Naive thymus-derived CD4-positive, alpha-beta T cell (primary cell): ENCODE measurements around the gene TSPAN15. TPM values are rescaled to one million over a fixed set of nuclear protein-coding genes. Genes with fewer than 3 reads are reported as not detected.

Source experiments
- ATAC-seq: fragments of 150-1000 bp; cut with Tn5 transposase; 2 replicates; pipeline ENCODE4 v1.10.0; 2021; ENCODE audit warnings: mild to moderate bottlenecking, moderate library complexity
- CTCF ChIA-PET: fragments of 350-600 bp; sonication (Branson Sonifier 250); formaldehyde crosslinking; loops from one replicate; lab custom pipeline; 2021; ENCODE audit warnings: antibody characterized with exemption; lab: Charles Lee
- POLR2A ChIA-PET: fragments of 350-600 bp; sonication (Branson Sonifier 250); formaldehyde crosslinking; loops from one replicate; lab custom pipeline; 2021; ENCODE audit warnings: antibody characterized with exemption, inconsistent platforms; lab: Charles Lee
- DNase-seq, 9 donors: peaks; one replicate each; pipeline versions ENCODE4 v3.0.0 to v3.0.0-alpha.2; 2020 to 2022; ENCODE audit warnings: mixed read lengths in 1 of 9
- H3K27ac ChIP-seq: one replicate; pipeline ENCODE4 v1.7.0; 2013; ENCODE audit warnings: mild to moderate bottlenecking, low read depth, low read length, moderate library complexity
- H3K27me3 ChIP-seq, 2 donors: one replicate each; pipeline ENCODE4 v1.7.0; 2013; ENCODE audit warnings: low read length in 2 of 2, mild to moderate bottlenecking in 2 of 2, moderate library complexity in 2 of 2; ENCODE audit not compliant: control insufficient read depth in 2 of 2, insufficient read depth in 2 of 2
- H3K36me3 ChIP-seq, 3 experiments: 1 replicate in 2 of 3; 2 replicates in 1 of 3; pipeline ENCODE4 v1.7.0; 2013; ENCODE audit warnings: low read length in 3 of 3, mild to moderate bottlenecking in 3 of 3, moderate library complexity in 1 of 3; ENCODE audit not compliant: insufficient read depth in 3 of 3, control insufficient read depth in 2 of 3
- H3K4me1 ChIP-seq, 2 donors: one replicate each; pipeline ENCODE4 v1.7.0; 2013; ENCODE audit warnings: low read length in 2 of 2, mild to moderate bottlenecking in 2 of 2, moderate library complexity in 1 of 2; ENCODE audit not compliant: control insufficient read depth in 2 of 2, insufficient read depth in 2 of 2
- H3K4me3 ChIP-seq: 2 replicates; pipeline ENCODE4 v1.7.0; 2013; ENCODE audit warnings: mild to moderate bottlenecking, low read length
- H3K9me3 ChIP-seq, 3 experiments: 1 replicate in 2 of 3; 2 replicates in 1 of 3; pipeline ENCODE4 v1.7.0; 2013; ENCODE audit warnings: low read length in 3 of 3; ENCODE audit not compliant: control insufficient read depth in 2 of 3
- H3K27ac Mint-ChIP-seq, 9 donors: one replicate each; pipeline ENCODE4 v1.8.0; 2020 to 2022; ENCODE audit warnings: mixed read lengths in 9 of 9, mild to moderate bottlenecking in 8 of 9, moderate library complexity in 5 of 9, inconsistent platforms in 2 of 9
- H3K27me3 Mint-ChIP-seq, 5 donors: one replicate each; pipeline ENCODE4 v1.8.0; 2021 to 2022; ENCODE audit warnings: mixed read lengths in 5 of 5, mild to moderate bottlenecking in 1 of 5
- H3K36me3 Mint-ChIP-seq, 5 donors: one replicate each; pipeline ENCODE4 v1.8.0; 2020 to 2022; ENCODE audit warnings: mixed read lengths in 5 of 5, mild to moderate bottlenecking in 3 of 5, inconsistent platforms in 1 of 5
- H3K4me1 Mint-ChIP-seq, 7 donors: one replicate each; pipeline ENCODE4 v1.8.0; 2020 to 2022; ENCODE audit warnings: mixed read lengths in 7 of 7, mild to moderate bottlenecking in 3 of 7, inconsistent platforms in 1 of 7
- H3K4me3 Mint-ChIP-seq, 10 donors: one replicate each; pipeline ENCODE4 v1.8.0; 2020 to 2022; ENCODE audit warnings: mild to moderate bottlenecking in 10 of 10, mixed read lengths in 10 of 10, moderate library complexity in 6 of 10, inconsistent platforms in 2 of 10
- H3K9me3 Mint-ChIP-seq, 11 donors: one replicate each; pipeline ENCODE4 v1.8.0; 2020 to 2022; ENCODE audit warnings: mixed read lengths in 11 of 11, mild to moderate bottlenecking in 4 of 11, inconsistent platforms in 1 of 11, moderate library complexity in 1 of 11
- intact Hi-C, 2 donors: fragments of 100-400 bp; cut with micrococcal nuclease; formaldehyde crosslinking; loops; one replicate each; pipeline ENCODE4 v1.15.1; 2023
- polyA plus RNA-seq, 2 donors: library from polyadenylated mRNA; unstranded; fragments of 300-500 nt; fragmentation: Illumina TruSeq; gene quantifications; one replicate each; pipeline ENCODE4 v1.2.3, GENCODE V29; 2021
- total RNA-seq, 6 experiments: library from RNA in 5 of 6; stranded (reverse) in 5 of 6; gene quantifications; 1 replicate in 5 of 6; 2 replicates in 1 of 6; pipeline ENCODE4 v1.2.3 and lab custom pipeline; 2021 to 2026

TSPAN15 gene
- total and polyA plus RNA-seq, 7 experiments from 2014 or later = 1.2 to 7.2 (median 2.1) TPM

- ATAC-seq = no peak
- H3K27ac Mint-ChIP-seq = peak overlapping the region in 3 of 9 donors; percentile 14 to 95 (median 36)
- Histone ChIP-seq H3K4me1 (peaks cover 13 to 14% of the 10 kb centered on the region in 2 donors), H3K27me3 (no peaks in the 10 kb centered on the region), H3K36me3 (no peaks in the 10 kb centered on the region), H3K27ac (no peak overlapping the region), H3K4me3 (no peak overlapping the region), H3K9me3 (no peaks in the 10 kb centered on the region)
- CTCF ChIA-PET = interaction anchor here (1.2 kb wide), 1 partner anchor 97 kb away, joined by 3 read pairs; no protein-coding TSS in a partner anchor
- POLR2A ChIA-PET = interaction anchor here (0.7 to 2.1 kb wide), 2 partner anchors 14 to 16 kb away, joined by 3 to 13 read pairs; no protein-coding TSS in a partner anchor
- no peak for DNase-seq
- no peak overlapping the region for H3K4me3 Mint-ChIP-seq
- H3K9me3 Mint-ChIP-seq = peaks cover 0 to 1% (median 0%) of the 10 kb centered on the region in 11 donors
- H3K4me1 Mint-ChIP-seq = peaks cover 14 to 28% (median 20%) of the 10 kb centered on the region in 7 donors
- intact Hi-C loops = loop anchor here (1.0 to 5.0 kb wide), 6 partner anchors 16 to 1648 kb away; partner anchors contain the start of gene HERC4 (in 1 of the 2)
- H3K36me3 Mint-ChIP-seq = no peaks in the 10 kb centered on the region
- H3K27me3 Mint-ChIP-seq = no peaks in the 10 kb centered on the region
Measured at GRCh38 chr10:69409968-69410367, 41.3 kb upstream of the TSPAN15 start.

- intact Hi-C loops = loop anchor here in 1 of 2 donors (5.0 kb wide), 1 partner anchor 1333 kb away; the partner anchor contains the start of gene HERC4
- H3K27ac Mint-ChIP-seq = peak overlapping the region in 2 of 9 donors; percentile 56 to 66
- peaks cover 14 to 28% (median 20%) of the 10 kb centered on the region in 7 donors for H3K4me1 Mint-ChIP-seq
- peak overlapping the region in 1 of 10 donors; percentile 58 for H3K4me3 Mint-ChIP-seq
- H3K27me3 Mint-ChIP-seq = no peaks in the 10 kb centered on the region
- CTCF ChIA-PET = interaction anchor here (0.5 to 1.2 kb wide), 2 partner anchors 97 to 175 kb away, joined by 3 to 5 read pairs; no protein-coding TSS in a partner anchor
- peaks cover 13 to 14% of the 10 kb centered on the region in 2 donors for H3K4me1 ChIP-seq
- no peak for ATAC-seq
- no peaks in the 10 kb centered on the region for H3K36me3 ChIP-seq
- no peaks in the 10 kb centered on the region for H3K9me3 ChIP-seq
- H3K9me3 Mint-ChIP-seq = peaks cover 0 to 1% (median 0%) of the 10 kb centered on the region in 11 donors
- H3K36me3 Mint-ChIP-seq = no peaks in the 10 kb centered on the region
- no peak overlapping the region for H3K4me3 ChIP-seq
- DNase-seq = no peak
- H3K27ac ChIP-seq = no peak overlapping the region
- POLR2A ChIA-PET = interaction anchor here (0.7 to 2.1 kb wide), 3 partner anchors 13 to 97 kb away, joined by 3 to 13 read pairs (median 4); no protein-coding TSS in a partner anchor
- no peaks in the 10 kb centered on the region for H3K27me3 ChIP-seq
Measured at GRCh38 chr10:69410487-69410886, 40.8 kb upstream of the TSPAN15 start.

GRCh38 chr10:69411476-69411875 lies 39.8 kb upstream of the TSPAN15 start:
- Mint-ChIP-seq H3K4me1 (peaks cover 11 to 27% (median 20%) of the 10 kb centered on the region in 7 donors), H3K9me3 (peaks cover 0 to 1% (median 0%) of the 10 kb centered on the region in 11 donors), H3K27ac (peak overlapping the region in 2 of 9 donors; percentile 17 to 73), H3K4me3 (no peak overlapping the region), H3K36me3 (no peaks in the 10 kb centered on the region), H3K27me3 (peaks cover 0 to 3% (median 0%) of the 10 kb centered on the region in 5 donors)
- ChIA-PET CTCF (interaction anchor here (0.8 to 1.2 kb wide), 3 partner anchors 8 to 96 kb away, joined by 3 to 5 read pairs (median 3); no protein-coding TSS in a partner anchor), POLR2A (interaction anchor here (0.7 to 2.1 kb wide), 3 partner anchors 12 to 96 kb away, joined by 3 to 13 read pairs (median 4); no protein-coding TSS in a partner anchor)
- ATAC-seq (no peak), DNase-seq (no peak)
- Histone ChIP-seq H3K27me3 (no peaks in the 10 kb centered on the region), H3K9me3 (no peaks in the 10 kb centered on the region), H3K4me1 (peaks cover 13 to 14% of the 10 kb centered on the region in 2 donors), H3K27ac (no peak overlapping the region), H3K36me3 (no peaks in the 10 kb centered on the region), H3K4me3 (no peak overlapping the region)
- intact Hi-C loops = loop anchor here in 1 of 2 donors (5.0 kb wide), 1 partner anchor 1334 kb away; the partner anchor contains the start of gene HERC4

GRCh38 chr10:69412232-69412790 lies 39.0 kb upstream of the TSPAN15 start:
- ChIA-PET CTCF (no interaction called here), POLR2A (interaction anchor here (0.6 to 1.1 kb wide), 2 partner anchors 40 to 211 kb away, joined by 3 read pairs; no protein-coding TSS in a partner anchor)
- intact Hi-C loops = loop anchor here in 1 of 2 donors (5.0 kb wide), 1 partner anchor 1335 kb away; the partner anchor contains the start of gene HERC4
- Histone ChIP-seq H3K4me3 (no peak overlapping the region), H3K9me3 (no peaks in the 10 kb centered on the region), H3K36me3 (no peaks in the 10 kb centered on the region), H3K27ac (no peak overlapping the region), H3K27me3 (no peaks in the 10 kb centered on the region), H3K4me1 (peaks cover 13 to 14% of the 10 kb centered on the region in 2 donors)
- Mint-ChIP-seq H3K9me3 (peaks cover 0 to 1% (median 0%) of the 10 kb centered on the region in 11 donors), H3K27ac (peak overlapping the region in 1 of 9 donors; percentile 25), H3K36me3 (no peaks in the 10 kb centered on the region), H3K4me1 (peaks cover 9 to 27% (median 20%) of the 10 kb centered on the region in 7 donors), H3K27me3 (peaks cover 0 to 4% (median 0%) of the 10 kb centered on the region in 5 donors), H3K4me3 (no peak overlapping the region)
- DNase-seq = no peak
- no peak for ATAC-seq

GRCh38 chr10:69413221-69413865 lies 37.9 kb upstream of the TSPAN15 start:
- H3K36me3 ChIP-seq = no peaks in the 10 kb centered on the region
- H3K4me3 ChIP-seq = no peak overlapping the region
- H3K36me3 Mint-ChIP-seq = no peaks in the 10 kb centered on the region
- H3K27ac Mint-ChIP-seq = peak overlapping the region in 1 of 9 donors; percentile 39
- no peaks in the 10 kb centered on the region for H3K27me3 ChIP-seq
- peaks cover 0 to 4% (median 0%) of the 10 kb centered on the region in 5 donors for H3K27me3 Mint-ChIP-seq
- H3K9me3 ChIP-seq = no peaks in the 10 kb centered on the region
- ChIA-PET CTCF (interaction anchor here (0.6 kb wide), 1 partner anchor 1055 kb away, joined by 3 read pairs; no protein-coding TSS in a partner anchor), POLR2A (interaction anchor here (0.6 kb wide), 1 partner anchor 458 kb away, joined by 3 read pairs; the partner anchor contains the start of gene DDX21)
- no peak for ATAC-seq
- no peak overlapping the region for H3K27ac ChIP-seq
- H3K4me3 Mint-ChIP-seq = no peak overlapping the region
- H3K9me3 Mint-ChIP-seq = no peaks in the 10 kb centered on the region
- H3K4me1 ChIP-seq = peaks cover 7% of the 10 kb centered on the region in 2 donors
- peaks cover 4 to 20% (median 13%) of the 10 kb centered on the region in 7 donors for H3K4me1 Mint-ChIP-seq
- intact Hi-C loops = loop anchor here in 1 of 2 donors (5.0 kb wide), 1 partner anchor 1336 kb away; the partner anchor contains the start of gene HERC4
- no peak for DNase-seq
